EL (cell line): ENCODE results near the gene METTL23.

Experiments
- DNase-seq: peaks from one replicate; pipeline ENCODE4 v3.0.0-alpha.2; 2016

METTL23 gene, protein sequence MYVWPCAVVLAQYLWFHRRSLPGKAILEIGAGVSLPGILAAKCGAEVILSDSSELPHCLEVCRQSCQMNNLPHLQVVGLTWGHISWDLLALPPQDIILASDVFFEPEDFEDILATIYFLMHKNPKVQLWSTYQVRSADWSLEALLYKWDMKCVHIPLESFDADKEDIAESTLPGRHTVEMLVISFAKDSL

DNA sequence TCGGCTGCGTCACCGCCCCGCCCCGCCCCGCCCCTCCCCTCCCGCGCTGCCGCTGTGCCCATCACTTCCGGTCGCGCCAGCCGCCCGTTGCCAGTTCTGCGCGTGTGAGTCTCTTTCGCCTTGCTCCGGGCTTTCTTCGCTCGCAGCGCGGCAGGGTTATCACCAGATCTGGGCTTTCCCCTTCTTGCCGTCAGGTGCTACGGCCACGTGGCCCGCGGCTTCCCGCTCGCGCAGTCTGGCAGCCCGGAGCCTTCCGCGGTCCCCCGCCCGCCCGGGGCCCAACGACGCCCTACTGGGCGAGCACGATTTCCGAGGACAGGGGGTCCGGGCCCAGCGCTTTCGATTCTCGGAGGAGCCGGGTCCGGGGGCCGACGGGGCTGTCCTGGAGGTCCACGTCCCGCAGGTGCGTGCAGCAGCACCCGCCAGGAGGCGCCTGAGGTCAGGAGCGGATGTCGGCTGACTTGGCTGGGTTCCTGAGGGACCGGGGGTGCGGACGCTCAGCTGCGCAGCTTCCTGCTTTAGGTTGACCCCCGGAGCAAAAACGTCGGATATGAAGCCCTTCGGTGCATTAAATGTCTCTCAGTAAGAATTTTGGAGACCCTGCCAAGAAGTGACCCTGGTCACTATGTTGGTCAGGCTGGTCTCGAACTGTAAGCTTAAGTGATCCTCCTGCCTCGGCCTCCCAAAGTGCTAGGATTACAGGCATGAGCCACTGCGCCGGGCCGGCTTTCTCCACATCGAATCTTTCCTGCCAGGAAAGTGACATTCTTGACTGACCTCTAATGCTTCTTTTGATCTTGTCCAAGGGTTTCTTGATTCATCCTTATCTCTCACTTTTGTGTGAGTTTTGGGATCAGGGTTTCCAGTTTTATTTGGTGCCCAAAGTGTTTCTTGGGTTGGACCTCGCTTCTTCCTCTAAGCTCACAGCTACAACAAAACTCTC, at the start of gene METTL23:
Gene METTL23 (plus strand): TSS at position 64 of the 943 bp plus-strand sequence. CDS start 2,872 bp downstream, outside the sequence.
- DNase-seq, result peak; percentile 82

DNA sequence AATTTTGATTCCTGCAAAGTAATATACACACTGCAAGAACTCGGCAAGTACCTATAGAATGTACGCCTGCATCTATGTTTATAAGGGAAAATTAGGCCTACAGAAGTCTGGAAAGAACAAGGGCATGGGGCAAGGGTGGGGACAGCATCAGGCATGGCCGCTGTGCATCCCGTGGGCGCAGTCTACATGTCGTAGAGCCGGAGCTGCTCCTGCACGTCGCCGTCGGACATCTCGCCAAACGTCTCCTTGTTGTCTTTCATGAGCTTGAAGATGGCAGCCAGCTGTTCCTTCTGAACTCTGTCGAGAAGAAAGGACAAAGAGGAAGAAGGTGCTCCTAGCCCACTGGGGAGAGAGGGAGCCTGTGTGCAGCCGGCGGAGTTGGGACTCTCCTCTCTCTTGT, 49.2 kb upstream of the METTL23 start:
- DNase-seq, result no peak

DNA sequence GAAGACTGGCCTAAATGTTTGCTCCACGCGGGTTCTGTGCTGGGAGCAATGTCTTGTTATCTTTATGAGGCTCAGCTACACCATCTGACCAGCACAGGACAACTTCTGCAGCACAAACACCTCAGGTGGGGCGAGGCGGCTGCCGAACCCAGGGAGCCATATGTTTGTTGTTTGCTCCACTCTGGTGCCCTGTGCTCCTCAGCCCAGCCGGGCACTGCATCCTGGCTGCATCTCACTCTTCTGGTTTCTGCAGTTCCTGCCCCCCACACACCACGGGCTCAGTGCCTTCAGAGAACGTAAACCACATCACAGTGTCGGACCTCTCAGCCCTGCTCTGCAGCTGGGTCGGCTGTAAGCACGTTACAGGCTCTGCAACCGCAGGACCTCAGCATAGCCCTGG, 48.3 kb upstream of the METTL23 start:
- DNase-seq, result no peak

DNA sequence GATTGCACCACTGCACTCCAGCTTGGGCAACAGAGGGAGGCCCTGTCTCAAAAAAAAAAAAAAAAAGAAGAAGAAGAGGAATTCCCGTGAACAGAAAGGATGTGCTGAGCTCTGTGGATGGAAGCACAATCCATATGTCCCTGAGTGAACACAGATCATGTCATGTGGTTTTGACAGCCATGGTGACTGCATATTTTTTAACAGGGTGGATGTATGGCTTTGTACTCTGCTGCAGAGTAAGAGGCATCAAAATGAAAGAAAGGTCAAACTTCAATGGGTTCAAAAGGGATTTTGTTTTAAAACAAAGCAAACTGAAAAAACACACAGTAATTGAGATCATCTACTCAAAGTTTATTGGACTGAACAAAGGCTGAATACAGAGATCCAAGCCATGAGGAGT, 47.4 kb upstream of the METTL23 start:
- DNase-seq, result no peak

DNA sequence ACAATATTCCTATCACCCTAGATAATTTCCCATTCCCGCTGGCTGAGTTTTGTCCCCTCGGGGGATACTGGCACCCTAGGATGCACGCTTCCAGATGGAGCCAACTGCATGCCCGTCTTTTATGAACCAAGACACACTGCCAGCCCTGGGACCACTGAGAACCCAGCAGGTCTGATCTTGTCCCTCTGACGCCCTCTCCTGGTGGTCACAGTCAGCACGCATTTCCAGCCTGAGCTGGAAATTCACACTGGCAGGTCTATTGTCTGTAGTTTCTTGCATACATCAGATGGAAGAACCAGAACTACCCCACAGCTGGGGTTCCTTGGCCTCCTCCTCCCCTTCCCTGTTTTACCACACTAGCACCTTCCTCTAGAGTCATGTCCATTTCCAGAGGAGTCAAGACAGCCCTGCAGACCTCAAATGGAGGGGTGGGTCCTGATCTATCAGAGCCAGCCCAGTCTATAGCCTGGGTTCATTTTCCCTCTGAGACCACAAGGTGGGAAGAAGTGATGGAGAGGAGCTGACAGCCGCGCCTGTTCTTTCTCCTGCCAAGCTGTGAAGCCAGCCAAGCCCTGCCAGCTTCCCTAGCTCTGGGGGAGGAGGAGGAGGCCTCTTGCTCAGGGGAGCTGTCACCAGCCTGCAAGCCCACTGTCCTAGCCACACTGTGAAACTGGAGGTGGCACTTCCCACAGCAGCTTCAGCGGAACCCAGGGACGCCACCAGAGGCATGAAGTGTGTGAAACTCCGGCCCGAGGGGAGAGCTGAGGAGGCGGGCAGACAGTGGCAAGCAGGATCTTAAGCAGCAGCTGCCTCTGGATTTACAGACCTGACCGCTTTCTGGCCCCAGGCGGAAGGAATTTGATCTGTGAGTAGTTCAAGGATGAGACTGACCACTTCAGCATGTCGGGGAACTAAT, 45.2 kb upstream of the METTL23 start:
- DNase-seq, result peak; percentile 62

DNA sequence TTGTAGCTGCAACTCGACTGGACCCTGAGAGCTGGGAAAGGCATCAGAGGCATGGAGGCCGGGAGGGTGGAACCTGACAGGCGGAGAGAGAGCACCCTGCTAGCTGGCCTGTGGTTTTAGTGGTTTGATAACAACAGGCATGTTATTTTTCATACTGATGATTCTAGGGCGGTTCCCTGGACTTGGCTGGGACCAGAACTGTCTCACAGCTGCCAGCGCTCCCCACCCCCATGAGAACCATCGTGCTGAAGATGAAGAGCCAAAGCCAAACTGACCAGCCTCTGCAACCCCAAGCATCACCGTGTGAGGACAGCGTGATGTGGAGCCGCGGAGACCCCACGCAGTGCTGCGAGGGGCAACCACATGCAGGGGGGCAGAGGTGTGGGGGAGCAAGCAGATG, 44.3 kb upstream of the METTL23 start:
- no peak for DNase-seq

DNA sequence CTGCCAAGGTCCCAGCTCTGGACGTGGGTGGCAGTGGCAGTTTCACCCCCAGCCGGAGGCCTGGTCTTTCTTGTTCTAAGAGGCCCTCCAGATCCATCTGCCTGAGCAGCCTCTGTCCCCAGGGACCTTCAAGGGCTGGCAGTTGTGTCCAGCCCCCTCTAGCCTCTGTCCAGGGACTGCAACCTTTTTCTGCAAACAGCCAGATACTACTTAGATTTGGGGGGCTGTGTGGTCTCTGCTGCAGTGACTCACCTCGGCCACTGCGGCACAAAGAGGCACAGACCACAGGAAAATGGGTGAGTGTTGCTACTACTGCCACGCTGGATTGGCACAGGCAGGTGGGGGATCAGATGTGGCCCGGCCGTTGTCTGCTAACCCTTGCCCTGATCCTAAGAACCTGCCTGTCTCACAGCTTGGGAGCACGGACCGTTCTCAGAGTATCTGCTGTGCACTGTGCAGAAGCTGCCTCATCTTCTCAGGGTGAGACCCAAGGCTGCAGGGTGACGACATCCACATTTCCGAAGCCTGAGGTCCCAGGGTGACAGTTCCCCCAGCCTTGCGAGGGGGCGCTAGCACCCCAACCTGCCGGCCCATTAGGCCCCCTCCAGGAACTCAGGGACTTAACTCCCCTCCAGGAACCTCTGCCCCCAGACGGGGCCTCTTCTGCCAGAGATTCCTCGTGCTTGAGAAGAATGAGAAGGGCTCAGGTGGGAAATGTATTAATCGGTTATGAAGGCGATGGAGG, 43.5 kb upstream of the METTL23 start:
- DNase-seq, result no peak

DNA sequence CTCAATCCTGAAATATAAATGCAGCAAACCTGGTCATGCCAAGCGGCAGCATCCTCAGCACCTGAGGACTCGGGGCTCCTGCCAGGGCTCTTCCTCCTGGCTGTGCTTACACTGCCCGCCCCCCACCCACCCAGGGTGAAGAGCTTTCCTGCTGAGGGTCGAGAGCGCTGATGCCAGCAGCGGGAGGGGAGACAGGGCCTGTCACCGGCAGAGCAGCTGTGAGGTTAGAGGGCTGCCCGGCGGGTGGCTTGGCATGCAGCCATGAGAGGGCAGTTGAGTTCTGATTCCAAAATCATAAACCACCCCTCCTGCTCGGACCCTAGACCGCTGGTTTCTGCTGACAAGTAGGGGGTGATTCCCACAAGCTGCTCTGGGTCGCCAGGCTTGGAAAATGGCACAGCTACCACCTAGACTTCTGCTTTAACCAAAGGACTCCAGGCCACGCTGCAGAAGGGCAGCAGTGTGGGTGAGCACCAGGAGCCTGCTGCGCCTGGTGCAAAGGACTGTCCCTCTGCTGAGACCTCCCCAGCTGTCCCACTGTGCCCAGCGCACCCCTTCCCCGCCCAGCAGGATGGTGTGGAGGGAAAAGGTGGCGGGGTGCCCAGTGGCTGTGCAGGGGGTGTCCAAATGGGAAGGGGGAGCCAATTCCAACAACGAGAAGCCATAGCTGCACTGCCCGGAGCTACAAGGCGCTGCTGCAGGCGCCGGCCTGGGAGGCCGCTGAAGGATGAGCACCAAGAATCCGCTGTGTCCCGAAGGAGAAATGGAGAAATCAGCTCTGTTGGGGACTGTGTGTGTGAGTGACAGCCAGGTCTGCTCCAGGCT, 42.5 kb upstream of the METTL23 start:
- DNase-seq, result no peak

DNA sequence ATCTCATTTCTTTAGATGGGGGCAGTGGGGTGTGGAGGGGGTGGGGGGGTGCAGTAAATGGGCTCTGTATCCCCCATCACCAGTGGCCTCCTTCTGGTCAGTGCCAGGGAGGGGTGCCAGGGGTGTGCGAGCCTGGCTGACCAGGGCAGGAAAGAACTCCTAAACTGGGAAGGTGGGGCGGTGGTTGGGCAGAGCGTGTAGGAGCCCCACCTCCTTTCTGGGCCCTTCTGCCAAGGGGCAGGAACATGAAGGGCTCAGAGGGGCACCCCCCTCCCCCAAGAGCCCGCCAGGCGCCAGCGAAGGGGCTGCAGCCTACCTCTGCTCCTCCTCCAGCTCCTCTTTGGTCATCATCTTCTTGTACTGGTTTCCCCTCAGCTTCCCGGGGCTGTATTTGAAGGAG, 41.9 kb upstream of the METTL23 start:
- DNase-seq, result no peak

DNA sequence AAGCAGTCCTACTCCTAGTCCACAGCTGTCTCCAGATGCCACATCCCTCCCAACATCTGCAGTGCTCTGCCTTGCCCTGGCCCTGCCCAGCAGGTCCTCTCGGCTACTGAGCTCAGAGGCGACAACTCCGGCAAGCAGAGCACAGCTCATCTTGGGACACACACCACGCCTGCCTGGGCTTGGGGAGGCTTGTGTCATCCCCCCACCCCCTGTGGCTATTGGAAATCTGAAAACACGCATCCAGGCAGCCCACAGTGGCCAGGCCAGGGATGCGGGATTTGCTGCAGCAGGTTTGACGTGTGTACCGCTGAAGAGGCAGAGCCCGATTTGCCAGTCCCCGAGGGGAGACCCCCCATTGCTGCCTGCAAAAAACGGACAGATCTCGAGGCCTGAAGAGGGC, 41.3 kb upstream of the METTL23 start:
- no peak for DNase-seq

DNA sequence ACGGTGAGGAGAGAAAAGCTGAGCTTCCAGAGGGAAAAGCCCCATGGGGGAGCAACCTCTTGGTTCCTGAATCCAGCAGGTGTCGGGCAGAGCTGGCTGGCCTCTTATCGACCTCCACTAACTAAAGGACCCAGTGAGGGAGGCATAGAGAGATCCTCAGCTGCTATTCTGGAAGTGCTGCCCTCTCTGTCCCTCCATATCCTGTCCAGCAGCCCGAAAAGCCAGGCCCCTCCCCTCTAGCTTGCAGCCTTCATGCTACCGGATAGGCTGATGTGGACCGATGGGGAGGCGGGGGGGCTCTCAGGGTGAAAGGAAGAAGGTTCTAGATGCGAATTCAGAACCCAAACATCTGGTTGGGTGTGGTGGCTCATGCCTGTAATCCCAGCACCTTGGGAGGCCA, 40.8 kb upstream of the METTL23 start:
- DNase-seq, result no peak

DNA sequence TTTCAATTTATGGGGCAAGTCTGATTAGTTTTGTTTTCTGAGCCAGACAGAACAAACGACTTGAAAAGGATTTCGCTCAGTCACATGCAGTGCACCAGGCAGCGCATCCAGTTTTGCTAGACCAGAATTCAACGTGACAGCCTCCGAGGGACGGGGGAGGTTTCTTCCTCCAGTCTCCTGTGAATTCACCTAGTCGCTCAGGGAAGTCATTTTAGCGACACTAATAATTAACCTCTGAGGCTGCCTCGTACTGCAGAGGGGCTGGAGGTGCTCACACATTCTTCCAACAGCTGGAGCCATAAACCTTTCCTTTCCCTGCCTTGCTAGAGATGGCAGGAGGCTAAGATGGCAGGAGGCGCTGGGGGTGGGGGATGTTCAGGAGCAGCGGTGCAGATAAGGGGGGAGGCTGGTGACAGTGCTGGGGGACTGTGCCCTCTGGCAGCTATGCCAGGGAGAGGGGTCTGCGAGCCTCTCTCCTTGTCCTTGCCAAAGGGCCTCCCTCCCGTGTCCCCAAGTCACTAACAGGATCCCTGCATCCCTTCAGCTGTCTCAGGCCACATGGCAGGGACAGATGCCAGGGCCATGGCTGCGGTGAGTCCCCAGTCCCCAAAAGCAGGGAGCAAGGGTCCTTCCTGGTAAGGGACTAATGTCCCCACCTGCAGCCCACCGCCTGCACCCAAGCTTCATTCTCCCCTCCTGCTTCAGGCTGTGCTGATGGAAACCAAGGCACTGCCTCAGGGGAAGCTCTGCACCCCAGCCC, 39.9 kb upstream of the METTL23 start:
- no peak for DNase-seq

DNA sequence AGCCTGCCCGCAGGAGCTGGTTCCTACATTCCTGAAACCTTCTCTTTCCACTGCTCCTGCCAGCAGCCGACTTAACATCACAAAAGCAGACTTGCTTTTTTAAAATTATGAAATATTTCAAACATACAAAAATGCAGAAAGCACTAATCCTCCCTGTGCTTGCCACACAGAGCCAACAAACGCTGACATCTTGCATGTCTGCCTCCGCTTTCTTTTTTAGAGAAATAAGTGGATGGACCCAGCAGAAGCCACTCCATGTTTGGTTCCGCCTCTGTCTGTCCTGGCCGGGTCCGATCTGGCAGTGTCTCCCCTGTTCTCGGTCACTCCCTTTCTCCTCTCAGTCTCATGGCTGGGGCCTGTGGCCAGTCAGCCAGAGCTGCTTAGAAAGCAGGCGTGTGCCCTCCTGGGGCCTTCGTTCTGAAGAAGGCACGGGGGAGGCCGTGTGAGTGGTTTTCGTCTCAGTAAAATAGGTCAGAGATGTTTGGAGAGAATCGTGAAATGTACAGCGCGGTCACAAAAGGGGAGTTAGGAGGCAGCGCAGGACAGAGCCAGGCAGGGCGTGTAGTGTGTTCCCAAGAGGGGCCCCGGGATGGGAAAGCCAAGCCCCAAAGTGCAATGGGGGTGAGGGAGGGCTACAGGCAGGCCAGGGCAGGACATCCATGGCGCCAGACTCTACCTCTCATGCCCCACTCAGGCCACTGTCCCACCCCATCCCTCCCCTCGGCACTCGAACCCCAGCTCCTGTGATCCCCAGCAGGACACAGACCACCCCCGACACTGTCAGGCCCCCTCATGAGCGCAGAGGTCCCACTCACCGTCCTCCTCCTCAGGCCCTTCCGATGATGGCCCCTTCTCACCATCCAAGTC, 39.1 kb upstream of the METTL23 start:
- DNase-seq, result no peak

DNA sequence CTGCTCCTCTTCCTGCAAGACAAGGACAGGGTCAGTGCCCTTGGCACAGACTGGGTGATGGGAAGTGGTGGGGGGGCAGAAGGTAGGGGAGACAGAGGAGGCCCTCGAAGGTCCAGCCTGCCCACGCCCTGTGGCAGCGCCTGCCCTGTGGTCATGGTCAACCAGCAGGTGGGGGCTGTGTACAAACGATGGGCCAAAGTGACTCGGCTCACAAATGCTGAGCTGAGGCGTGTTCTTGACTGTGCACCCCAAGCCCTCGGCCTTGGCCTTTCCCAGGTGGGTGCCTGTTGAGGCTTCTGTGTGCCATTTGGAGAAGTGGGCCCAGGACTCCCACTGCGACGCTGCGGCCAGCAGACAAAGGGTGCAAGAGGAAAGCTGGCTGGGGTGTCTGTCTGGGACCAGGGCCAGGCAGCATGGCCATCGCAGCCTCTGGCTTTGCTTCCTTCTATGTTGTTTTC, 38.4 kb upstream of the METTL23 start:
- peak; percentile 40 for DNase-seq

DNA sequence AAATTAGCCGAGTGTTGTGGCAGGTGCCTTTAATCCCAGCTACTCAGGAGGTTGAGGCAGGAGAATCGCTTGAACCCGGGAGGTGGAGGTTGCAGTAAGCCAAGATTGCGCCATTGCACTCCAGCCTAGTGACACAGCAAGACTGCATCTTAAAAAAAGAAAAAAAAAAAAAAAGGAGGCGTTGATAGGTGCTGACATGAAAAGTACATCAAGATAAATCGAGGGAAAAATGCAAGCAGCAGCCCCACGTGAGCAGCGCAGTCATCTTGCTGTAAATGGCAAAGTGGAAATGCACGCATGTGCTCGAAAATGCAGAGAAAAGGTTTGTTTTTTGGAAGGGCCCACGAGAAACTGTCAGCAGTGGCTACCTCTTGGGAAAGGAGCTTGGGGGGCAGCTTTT, 36.8 kb upstream of the METTL23 start:
- DNase-seq, result no peak

DNA sequence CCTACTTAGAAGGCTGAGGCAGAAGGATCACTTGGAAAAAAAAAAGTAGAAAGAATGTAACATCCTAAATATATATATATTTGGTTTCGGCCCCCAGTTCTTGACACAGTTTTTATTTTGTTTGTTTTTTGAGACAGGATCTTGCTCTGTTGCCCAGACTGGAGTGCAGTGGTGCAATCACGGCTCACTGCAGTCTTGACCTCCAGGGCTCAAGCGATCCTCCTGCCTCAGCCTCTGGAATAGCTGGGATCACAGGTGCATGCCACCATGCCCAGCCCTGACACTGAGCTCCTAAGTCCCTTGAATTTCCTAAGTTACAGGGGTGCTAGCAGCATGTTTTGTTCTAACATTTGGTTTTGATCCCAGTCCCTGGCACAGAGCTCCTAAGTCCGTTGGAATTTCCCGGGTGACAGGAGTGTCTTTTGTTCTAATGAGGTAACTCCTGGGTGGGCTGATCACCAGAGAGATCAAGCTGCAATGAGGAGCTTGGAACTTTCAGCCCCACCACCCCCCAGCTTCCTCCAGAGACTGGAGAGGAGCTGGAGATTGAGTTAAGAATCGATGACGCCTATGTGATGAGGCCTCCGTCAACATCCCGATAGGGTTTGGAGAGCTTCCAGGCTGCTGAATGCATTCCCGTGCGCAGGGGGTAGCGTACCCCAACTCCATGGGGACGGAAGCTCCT, 35.9 kb upstream of the METTL23 start:
- DNase-seq, result no peak

DNA sequence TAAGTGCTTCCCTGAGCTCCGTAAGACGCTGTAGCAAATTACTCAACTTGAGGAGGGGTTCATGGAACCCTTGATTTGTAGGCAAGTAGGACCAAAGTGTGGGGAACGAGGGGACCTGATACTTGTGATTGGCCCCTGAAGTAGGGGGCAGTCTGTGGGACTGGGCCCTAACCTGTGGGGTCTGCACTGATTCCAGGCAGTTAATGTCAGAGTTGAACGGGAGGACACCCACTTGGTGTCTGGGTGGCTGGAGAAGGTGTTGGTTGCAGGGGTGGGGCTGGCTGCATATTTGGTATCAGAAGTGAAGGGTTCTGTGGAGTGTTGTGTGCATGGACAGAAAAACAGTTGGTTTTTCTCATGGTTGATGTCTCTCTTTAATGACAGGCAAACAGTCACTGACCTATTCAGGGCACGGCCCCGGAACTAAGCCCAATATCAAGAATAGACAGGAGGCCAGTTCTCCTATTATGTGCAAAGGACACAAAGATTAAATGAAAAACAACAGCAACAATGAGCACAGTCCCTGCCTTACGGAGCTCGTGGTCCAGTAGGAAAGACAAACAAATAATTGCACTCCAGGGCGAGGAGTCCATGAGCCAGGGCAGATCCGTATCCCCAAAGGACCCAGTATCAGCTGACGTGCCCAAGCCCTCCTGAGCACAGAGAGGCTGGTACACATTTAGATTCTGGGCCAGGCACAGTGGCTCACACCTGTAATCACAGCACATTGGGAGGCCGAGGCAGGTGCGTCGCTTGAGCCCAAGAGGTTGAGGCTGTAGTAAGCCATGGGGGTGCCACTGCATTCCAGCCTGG, 35.1 kb upstream of the METTL23 start:
- no peak for DNase-seq
